ENCODE results near the gene TAPBPL.
A peak's percentile ranks its signal among the peaks of the same experiment; 100 is the strongest.

TAPBPL gene

DNA sequence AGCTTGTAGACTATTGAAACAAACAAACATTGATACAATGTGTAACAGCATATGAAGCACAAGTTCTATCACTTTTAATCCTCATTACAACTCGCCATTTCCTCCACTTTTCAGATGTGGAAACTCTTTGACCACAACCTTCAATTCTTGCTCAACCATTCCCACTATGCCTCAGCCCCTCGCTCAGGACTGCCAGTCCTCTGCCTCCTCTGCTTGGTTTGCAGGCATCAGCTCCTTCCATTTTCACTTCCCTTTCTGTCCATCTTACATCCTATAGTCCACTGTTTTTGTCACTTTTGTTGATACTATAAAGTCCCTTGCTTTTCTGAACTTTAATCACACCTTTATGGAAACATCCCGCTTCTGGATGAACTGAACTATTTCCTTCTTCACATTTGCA lies 35.2 kb upstream of the TAPBPL start:
- Histone ChIP-seq H3K4me3 (IDR thresholded peaks at IDR 0.05; ENCODE audit: insufficient read depth, low read depth, low read length) (no peak overlapping the region), H3K27me3 (ENCODE audit: insufficient read depth, low read depth) (no peaks in the 10 kb centered on the region), H3K79me2 (ENCODE audit: insufficient read depth, low read depth) (no peaks in the 10 kb centered on the region), H3K9ac (no peak overlapping the region), H2AFZ (ENCODE audit: low read depth) (no peak overlapping the region), H3K4me1 (ENCODE audit: low read depth, poor library complexity, severe bottlenecking) (no peaks in the 10 kb centered on the region), H3K27ac (no peak overlapping the region), H3K36me3 (ENCODE audit: insufficient read depth) (no peaks in the 10 kb centered on the region), H4K20me1 (ENCODE audit: insufficient read depth) (no peaks in the 10 kb centered on the region), H3K4me2 (no peak overlapping the region)
- TF ChIP-seq, protein P1, sequence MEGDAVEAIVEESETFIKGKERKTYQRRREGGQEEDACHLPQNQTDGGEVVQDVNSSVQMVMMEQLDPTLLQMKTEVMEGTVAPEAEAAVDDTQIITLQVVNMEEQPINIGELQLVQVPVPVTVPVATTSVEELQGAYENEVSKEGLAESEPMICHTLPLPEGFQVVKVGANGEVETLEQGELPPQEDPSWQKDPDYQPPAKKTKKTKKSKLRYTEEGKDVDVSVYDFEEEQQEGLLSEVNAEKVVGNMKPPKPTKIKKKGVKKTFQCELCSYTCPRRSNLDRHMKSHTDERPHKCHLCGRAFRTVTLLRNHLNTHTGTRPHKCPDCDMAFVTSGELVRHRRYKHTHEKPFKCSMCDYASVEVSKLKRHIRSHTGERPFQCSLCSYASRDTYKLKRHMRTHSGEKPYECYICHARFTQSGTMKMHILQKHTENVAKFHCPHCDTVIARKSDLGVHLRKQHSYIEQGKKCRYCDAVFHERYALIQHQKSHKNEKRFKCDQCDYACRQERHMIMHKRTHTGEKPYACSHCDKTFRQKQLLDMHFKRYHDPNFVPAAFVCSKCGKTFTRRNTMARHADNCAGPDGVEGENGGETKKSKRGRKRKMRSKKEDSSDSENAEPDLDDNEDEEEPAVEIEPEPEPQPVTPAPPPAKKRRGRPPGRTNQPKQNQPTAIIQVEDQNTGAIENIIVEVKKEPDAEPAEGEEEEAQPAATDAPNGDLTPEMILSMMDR (conservative IDR thresholded peaks at IDR 0.05; ENCODE audit: low read depth, low read length), result no peak

DNA sequence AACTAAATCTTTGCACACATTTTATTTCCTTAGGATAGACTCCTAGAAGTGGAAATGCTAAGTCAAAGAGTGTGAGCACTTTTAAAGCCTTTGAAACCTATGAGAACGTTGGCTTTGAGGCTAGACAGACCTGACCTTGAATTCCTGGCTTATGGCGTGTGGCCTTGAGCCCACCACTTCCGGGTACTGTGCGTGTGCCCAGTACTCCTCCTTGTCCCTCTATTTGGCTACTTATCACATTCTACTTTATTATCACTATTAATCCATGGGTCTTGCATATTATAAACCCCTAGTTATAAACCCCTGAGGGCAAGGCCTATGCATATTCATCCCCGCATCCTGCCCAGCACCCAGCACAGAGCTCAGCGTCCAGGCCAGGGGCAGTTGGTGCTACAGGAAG lies 33.0 kb upstream of the TAPBPL start:
- no peak overlapping the region for H3K4me2 ChIP-seq
- no peak overlapping the region for H2AFZ ChIP-seq (ENCODE audit: low read depth)
- H3K27me3 ChIP-seq (ENCODE audit: insufficient read depth, low read depth), result no peaks in the 10 kb centered on the region
- H3K9ac ChIP-seq, result no peak overlapping the region
- peaks cover 6% of the 10 kb centered on the region for H3K4me1 ChIP-seq (ENCODE audit: low read depth, poor library complexity, severe bottlenecking)
- no peaks in the 10 kb centered on the region for H4K20me1 ChIP-seq (ENCODE audit: insufficient read depth)
- TF ChIP-seq, protein P1 (conservative IDR thresholded peaks at IDR 0.05; ENCODE audit: low read depth, low read length), result no peak
- H3K27ac ChIP-seq, result no peak overlapping the region
- H3K4me3 ChIP-seq (IDR thresholded peaks at IDR 0.05; ENCODE audit: insufficient read depth, low read depth, low read length), result no peak overlapping the region
- no peaks in the 10 kb centered on the region for H3K79me2 ChIP-seq (ENCODE audit: insufficient read depth, low read depth)
- H3K36me3 ChIP-seq (ENCODE audit: insufficient read depth), result no peaks in the 10 kb centered on the region

DNA sequence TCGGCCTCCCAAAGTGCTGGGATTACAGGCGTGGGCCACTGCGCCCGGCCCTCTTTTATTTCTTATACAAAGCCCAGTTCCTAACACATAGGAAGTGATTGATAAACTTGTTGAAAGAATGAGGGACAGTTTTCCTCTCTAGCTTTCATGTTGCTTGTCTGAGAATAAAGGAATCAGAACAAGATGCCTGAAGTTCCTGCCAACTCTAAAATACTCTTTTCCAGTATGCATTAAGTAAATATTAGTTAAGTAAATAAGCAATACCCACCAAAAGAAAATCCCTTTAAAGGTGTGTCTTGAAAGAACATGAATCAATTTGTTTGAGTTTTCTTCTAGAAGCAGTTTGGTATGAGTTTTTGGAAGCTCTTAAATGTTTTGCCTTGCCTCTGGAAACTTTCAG lies 31.5 kb upstream of the TAPBPL start:
- Histone ChIP-seq H3K27me3 (ENCODE audit: insufficient read depth, low read depth) (no peaks in the 10 kb centered on the region), H3K4me3 (IDR thresholded peaks at IDR 0.05; ENCODE audit: insufficient read depth, low read depth, low read length) (no peak overlapping the region), H3K4me2 (no peak overlapping the region), H3K9ac (no peak overlapping the region), H3K4me1 (ENCODE audit: low read depth, poor library complexity, severe bottlenecking) (peaks cover 10% of the 10 kb centered on the region), H3K79me2 (ENCODE audit: insufficient read depth, low read depth) (no peaks in the 10 kb centered on the region), H2AFZ (ENCODE audit: low read depth) (no peak overlapping the region), H3K36me3 (ENCODE audit: insufficient read depth) (no peaks in the 10 kb centered on the region), H3K27ac (no peak overlapping the region), H4K20me1 (ENCODE audit: insufficient read depth) (no peaks in the 10 kb centered on the region)
- TF ChIP-seq, protein P1 (conservative IDR thresholded peaks at IDR 0.05; ENCODE audit: low read depth, low read length), result no peak

DNA sequence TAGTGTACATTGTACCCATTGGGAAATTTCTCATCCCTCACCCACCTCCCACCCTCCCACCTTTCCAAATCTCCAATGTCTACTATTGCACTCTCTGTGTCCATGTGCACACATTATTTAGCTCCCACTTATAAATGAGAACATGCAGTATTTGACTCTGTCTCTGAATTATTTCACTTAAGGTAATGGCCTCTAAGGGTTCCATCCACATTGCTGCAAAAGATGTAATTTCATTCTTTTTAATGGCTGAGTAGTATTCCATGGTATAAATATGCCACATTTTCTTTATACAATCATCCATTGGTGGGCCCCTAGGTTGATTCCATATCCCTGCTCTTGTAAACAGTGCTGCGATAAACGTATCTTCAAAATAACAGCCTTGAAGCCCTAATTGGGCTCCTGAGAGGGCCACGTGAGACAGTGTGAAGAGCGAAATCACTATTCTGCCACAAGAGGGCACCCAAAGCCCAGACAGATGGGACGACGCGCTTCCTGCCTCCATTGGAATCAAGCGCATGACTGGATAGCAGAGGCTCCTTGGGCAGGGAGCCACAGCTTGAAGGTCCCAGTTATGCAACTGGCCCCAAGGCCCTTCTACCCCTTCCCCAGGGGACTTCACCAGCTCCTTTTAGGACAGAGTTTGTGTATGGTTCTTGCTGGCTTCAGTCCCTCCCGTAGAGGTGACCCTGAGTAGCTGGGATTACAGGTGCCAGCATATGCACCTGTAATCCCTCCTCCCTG lies 28.4 kb upstream of the TAPBPL start:
- Histone ChIP-seq H2AFZ (ENCODE audit: low read depth) (peak overlapping the region; percentile 92), H3K27ac (no peak overlapping the region)

More for the DNA sequence above, 28.4 kb upstream of the TAPBPL start:
- Histone ChIP-seq H3K79me2 (ENCODE audit: insufficient read depth, low read depth) (no peaks in the 10 kb centered on the region), H3K36me3 (ENCODE audit: insufficient read depth) (no peaks in the 10 kb centered on the region), H3K4me3 (IDR thresholded peaks at IDR 0.05; ENCODE audit: insufficient read depth, low read depth, low read length) (no peak overlapping the region), H3K27me3 (ENCODE audit: insufficient read depth, low read depth) (no peaks in the 10 kb centered on the region), H3K4me2 (peak overlapping the region; percentile 12; the same call in 1 of the 2 replicates), H4K20me1 (ENCODE audit: insufficient read depth) (no peaks in the 10 kb centered on the region), H3K4me1 (ENCODE audit: low read depth, poor library complexity, severe bottlenecking) (peaks cover 10% of the 10 kb centered on the region), H3K9ac (no peak overlapping the region)
- TF ChIP-seq, protein P1 (conservative IDR thresholded peaks at IDR 0.05; ENCODE audit: low read depth, low read length), result peak; percentile 78

All from KMS-11 (cell line).